NCI-H1436 treated with DMSO at 0.1 percent for 48 hours (cell line): ENCODE data around the gene PSMB1.
"Not testable (repeated sequence)": the region's sequence is repeated elsewhere in the genome, so short reads cannot be mapped to it uniquely, and the experiment has no call there.

Experiments
- DNase-seq: peaks from one replicate; lab custom pipeline; 2025; lab: John Stamatoyannopoulos, UW

PSMB1 gene

DNA sequence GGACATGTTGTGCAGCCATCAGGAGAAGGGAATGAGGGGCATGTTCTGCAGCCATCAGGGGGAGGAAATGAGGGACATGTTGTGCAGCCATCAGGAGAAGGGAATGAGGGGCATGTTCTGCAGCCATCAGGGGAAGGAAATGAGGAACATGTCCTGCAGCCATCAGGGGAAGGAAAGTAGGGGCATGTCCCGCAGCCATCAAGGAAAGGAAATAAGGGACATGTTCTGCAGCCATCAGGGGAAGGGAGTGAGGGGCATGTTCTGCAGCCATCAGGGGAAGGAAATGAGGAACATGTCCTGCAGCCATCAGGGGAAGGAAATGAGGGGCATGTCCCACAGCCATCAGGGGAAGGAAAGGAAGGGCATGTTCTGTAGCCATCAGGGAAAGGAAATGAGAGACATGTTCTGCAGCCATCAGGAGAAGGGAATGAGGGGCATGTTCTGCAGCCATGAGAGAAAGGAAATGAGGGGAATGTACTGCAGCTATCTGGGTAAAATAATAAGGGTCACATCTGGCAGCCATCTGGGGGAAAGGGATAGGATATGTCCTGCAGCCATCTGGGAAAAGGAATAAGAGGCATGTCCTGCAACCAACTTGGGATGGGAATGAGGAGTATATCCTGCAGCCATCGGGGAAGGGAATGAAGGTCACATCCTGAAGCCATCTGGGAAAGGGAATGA is 50.2 kb downstream of the PSMB1 start:
- not testable (repeated sequence) for DNase-seq

DNA sequence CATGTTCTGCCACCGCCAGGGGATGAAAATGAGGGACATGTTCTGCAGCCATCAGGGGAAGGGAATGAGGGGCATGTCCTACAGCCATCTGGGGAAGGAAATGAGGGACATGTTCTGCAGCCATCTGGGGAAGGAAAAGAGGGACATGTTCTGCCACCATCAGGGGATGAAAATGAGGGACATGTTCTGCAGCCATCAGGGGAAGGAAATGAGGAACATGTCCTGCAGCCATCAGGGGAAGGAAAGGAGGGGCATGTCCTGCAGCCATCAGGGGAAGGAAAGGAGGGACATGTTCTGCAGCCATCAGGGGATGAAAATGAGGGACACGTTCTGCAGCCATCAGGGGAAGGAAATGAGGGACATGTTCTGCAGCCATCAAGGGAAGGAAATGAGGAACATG is 50.8 kb downstream of the PSMB1 start:
- DNase-seq, result not testable (repeated sequence)

DNA sequence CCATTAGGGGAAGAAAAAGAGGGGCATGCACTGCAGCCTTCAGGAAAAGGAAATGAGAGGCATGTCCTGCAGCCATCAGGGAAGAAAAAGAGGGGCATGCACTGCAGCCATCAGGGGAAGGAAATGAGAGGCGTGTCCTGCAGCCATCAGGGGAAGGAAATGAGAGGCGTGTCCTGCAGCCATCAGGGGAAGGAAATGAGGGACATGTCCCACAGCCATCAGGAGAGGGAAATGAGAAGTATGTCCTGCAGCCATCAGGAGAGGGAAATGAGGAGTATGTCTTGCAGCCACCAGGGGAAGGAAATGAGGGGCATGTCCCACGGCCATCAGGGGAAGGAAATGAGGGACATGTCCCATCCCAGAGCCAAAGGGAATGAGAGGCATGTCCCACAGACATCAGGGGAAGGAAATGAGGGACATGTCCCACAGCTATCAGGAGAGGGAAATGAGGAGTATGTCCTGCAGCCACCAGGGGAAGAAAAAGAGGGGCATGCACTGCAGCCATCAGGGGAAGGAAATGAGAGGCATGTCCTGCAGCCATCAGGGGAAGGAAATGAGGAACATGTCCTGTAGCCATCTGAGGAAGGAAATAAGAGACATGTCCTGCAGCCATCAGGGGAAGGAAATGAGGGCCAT is 52.0 kb downstream of the PSMB1 start:
- no peak for DNase-seq

DNA sequence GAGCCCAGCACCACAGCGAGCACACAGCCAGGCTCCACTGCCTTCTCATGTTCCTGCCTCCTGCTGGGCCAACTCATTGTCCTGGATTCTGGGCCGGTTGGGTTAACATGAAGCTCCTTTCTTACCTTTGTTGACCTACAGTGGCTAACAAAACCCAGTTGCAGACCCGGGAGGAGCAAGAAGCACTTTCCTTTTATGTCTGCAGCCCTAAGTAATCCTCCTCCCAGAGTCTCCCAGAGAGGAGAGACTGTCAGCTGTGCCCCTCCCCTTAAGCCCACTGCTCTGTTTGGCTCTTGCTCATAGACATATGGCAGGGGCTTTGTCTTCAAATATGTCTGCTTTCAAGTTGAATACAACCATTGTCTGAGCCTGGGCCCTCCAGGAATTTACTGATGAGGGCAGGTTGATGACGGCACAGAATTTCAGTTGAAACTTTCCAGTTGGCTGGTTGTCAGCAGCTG is 55.2 kb downstream of the PSMB1 start:
- no peak for DNase-seq

DNA sequence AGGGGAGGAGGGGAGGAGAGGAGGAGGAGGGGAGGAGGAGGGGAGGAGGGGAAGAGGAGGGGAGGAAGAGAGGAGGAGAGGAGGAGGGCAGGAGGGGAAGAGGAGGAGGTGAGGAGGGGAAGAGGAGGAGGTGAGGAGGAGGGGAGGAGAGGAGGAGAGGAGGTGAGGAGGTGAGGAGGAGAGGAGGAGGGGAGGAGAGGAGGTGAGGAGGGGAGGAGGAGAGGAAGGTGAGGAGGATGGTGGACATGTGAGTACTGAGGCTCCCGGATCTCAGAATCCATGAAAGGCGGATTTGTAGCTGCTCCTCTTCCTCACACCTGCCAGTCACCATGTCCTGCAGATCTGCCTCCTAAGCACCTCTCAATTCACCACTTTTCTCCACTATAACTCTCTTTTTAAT is 59.8 kb downstream of the PSMB1 start:
- DNase-seq, result no peak

DNA sequence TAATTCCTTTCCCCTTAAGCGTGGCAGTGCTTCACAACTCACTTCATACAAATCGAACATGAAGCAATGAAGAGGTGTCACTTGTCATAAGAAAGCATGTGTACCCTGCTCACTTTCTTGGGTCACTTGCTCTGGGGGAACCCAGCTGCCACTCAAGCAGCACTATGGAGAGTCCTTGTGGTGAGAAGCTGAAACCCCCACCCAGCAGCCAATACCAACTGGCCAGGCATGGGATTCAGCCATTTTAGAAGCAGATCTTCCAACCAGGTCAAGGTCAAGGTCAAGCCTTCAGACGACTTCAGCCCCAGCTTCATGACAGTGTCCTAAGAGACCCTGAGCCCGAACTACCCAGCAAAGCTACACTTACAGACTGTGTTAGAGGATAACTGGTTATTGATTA is 62.8 kb downstream of the PSMB1 start:
- no peak for DNase-seq

DNA sequence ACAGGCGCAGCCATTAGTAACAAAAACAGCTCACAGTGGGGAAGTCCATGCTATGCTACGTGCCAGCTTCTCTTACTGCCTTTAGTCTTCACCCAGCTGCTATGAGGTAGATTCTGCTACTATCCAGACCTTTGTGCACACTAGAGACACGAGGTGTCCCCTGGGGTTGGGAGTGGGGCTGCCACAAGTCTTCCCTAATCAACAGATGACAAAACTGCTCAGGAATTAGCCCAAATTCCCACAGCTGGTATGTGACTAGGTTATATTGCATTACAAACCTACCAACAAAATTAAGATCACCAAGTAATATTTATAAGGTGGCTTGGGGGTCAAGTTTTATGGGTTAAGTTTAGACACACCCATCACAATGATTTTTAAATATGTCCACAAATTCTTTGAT is 63.3 kb downstream of the PSMB1 start:
- no peak for DNase-seq

DNA sequence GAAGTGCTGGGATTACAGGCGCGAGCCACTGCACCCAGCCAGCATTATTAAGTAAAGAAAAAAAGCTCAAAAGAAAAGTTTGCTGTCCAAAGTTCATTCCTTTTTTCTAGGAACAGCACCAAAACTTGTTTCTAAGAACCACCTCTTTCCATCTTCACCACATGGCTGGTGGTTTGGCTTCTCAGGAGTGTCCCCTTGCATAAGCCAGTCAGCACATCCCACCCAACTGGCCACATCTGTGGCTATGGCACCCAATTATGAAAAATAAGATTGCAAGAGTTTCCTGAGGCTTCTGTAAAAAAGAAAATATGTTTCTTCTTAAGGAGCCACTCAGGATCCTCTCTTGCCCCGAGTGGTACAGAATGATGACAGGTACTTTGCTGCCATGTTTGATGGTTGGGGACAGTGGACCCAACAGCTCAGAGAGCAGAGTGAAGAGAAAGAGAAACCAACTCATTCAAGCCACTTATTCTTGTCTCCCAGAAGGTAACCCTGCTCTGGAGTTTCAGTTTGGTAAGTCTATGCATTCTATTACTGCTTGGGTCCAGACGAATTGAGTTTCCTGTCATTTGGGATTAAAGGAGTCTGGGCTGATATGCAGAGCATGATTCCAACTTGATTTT is 65.3 kb downstream of the PSMB1 start:
- DNase-seq, result no peak

DNA sequence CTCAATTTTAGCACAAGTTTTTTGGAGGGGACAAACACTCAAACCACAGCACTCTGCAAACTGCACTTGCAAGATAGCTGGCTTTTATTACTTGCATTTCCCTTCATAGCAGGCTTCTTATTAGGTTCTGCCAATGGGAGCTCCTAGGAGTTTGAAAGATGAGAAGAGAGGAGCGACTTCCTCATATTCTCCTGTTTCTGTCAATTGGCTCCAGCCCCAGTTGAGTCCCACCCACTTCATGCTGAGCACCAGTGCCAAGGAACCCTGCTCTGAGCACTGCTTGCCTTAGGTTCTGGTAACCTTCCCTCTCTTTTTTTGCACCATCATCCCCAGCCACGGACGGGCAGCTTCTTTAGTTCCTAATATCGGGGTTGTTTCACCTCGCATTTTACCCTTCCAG is 67.9 kb downstream of the PSMB1 start:
- no peak for DNase-seq
